ENCODE data around the gene DCUN1D2.
"Not testable (repeated sequence)": the region's sequence is repeated elsewhere in the genome, so short reads cannot be mapped to it uniquely, and the experiment has no call there.

Gene DCUN1D2

DNA sequence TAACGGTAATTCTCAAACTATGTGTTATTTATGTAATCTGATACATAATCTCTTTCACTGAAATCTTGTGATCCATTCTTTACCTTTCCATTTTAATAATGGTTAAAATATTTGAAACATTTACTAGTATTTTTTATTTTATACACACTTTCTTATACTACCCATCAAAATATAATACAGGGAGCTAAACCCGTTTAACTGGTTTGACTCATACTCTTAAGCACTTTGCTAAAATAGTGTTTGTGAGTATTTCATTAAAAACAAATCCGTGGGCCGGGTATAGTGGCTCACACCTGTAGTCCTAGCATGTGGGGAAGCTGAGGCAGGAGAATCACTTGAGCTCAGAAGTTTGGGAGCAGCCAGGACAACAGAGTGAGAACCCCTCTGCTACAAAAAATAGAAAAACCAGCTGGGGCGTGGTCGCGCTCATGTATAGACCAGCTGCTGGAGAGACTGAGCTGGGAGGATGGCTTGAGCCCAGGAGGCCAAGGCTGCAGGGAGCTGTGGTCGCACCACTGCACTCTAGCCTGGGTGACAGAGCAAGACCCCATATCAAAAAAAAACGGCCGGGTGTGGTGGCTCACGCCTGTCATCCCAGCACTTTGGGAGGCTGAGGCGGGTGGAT lies 43.8 kb upstream of the DCUN1D2 start:
- no peak for TF ChIP-seq POU2F2 (IDR thresholded peaks at IDR 0.05; ENCODE audit: low read depth, low read length)
- TF ChIP-seq POLR2AphosphoS5 (IDR thresholded peaks at IDR 0.05; ENCODE audit: low read depth, low read length), result no peak
- TF ChIP-seq POLR2A (IDR thresholded peaks at IDR 0.05; ENCODE audit: low read depth, low read length), result no peak
- TF ChIP-seq SPI1 (IDR thresholded peaks at IDR 0.05; ENCODE audit: low read depth, low read length), result no peak
- no peak for FAIRE-seq
- no peak for DNase-seq (ENCODE audit: insufficient read length, low spot score)

DNA sequence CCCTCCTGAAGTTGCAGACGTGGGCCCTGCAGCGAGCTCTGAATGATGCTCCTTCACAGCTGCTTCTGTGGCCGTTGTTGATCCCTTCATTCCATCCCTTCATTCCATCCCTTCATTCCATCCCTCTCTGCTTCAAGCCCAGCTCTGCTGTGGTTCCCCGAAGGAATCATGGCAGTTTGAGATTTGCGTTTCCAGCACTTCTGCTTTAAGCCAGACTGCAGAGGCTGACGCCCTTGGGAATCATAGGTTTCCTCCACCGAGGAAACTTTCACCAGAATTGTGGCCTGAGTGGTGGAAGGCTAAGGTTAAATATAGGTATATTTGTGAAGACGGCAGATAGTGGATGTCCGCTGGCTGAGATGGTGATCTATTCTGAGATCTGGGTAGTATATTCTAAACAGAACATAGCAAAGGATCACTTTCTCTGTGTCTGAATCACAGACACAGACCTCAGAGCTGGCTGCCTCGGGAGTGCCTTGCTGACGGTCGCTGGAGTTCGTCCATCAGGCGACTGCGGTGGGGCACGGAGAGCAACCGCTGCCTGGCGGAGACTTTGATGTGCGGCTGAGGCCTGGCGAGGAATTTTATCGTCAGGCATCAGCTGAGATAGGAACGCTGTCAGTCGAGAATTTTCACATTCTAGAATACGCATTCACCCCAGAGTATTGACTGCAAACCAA lies 42.8 kb upstream of the DCUN1D2 start:
- no peak for DNase-seq (ENCODE audit: insufficient read length, low spot score)
- TF ChIP-seq TAF1 (IDR thresholded peaks at IDR 0.05; ENCODE audit: low read depth, low read length), result no peak
- TF ChIP-seq POLR2AphosphoS5 (IDR thresholded peaks at IDR 0.05; ENCODE audit: low read depth, low read length), result no peak
- TF ChIP-seq SPI1 (IDR thresholded peaks at IDR 0.05; ENCODE audit: low read depth, low read length), result no peak
- no peak for TF ChIP-seq PAX5 (IDR thresholded peaks at IDR 0.05; ENCODE audit: insufficient read depth, low read length, severe bottlenecking)
- no peak for TF ChIP-seq POU2F2 (IDR thresholded peaks at IDR 0.05; ENCODE audit: low read depth, low read length)
- no peak for TF ChIP-seq POLR2A (IDR thresholded peaks at IDR 0.05; ENCODE audit: low read depth, low read length)
- FAIRE-seq, result no peak

DNA sequence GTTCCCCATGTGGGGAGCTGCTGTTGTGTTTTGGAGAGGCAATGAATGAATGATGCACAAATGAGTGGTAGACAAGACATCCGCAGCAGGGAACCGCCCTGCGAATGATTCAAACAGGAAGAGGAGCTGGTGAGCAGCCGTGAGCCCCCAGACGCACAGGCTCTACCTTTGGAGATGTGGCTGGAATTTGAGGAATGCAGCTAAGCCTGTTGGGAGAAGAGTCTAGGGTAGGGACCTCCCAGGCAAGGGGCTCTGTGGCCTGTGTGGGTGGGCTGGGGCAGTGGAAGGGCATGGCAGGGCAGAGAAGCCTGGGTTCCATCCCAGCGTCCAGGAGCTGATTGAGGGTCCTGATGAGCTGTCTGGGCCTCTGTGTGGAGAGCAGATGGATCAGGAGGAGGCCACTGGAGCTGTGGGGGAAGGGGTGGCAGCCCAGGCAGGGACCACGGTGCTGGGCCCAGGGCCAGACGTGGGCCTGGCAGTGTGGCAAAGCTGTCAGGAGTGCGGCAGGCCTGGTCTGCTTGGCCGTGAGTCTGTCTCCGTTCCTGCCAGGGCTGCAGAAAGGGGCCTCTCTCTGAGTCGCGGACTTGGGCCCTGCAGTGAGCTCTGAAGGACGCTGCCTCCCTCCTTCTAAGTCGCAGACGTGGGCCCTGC lies 41.8 kb upstream of the DCUN1D2 start:
- FAIRE-seq, result no peak
- no peak for DNase-seq (ENCODE audit: insufficient read length, low spot score)
- TF ChIP-seq POU2F2 (IDR thresholded peaks at IDR 0.05; ENCODE audit: low read depth, low read length) (no peak), POLR2AphosphoS5 (IDR thresholded peaks at IDR 0.05; ENCODE audit: low read depth, low read length) (no peak), PAX5 (IDR thresholded peaks at IDR 0.05; ENCODE audit: insufficient read depth, low read length, severe bottlenecking) (no peak), TAF1 (IDR thresholded peaks at IDR 0.05; ENCODE audit: low read depth, low read length) (no peak)

DNA sequence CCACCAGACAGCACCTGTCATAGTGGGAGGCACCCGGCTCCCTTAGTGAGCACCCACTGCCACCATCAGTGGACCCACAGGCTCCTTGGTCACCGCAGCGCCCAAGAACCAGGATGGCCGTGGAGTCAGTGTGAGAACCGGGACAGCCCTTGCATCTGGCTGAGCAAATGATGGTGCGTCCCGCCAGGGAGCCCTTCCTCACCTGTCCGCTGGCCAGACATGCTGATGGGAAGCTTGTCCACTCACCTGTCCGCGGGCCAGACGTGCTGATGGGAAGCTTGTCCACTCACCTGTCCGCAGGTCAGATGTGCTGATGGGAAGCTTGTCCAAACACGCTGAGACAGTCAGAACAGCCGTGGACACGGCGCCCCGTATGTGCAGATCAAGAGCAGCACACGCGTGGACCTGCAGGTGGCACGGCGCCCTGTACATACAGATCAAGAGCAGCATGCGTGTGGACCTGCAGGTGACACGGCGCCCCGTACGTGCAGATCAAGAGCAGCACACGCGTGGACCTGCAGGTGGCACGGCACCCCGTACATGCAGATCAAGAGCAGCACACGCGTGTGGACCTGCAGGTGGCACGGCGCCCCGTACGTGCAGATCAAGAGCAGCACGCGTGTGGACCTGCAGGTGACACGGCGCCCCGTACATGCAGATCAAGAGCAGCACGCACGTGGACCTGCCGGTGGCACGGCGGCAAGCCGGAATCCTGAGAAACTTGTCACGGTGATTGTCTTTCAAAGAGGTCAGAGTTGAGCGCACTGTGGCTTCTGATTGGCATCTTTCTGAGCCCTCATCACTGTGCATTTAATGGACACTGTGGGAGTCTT lies 40.7 kb upstream of the DCUN1D2 start:
- FAIRE-seq (no peak), DNase-seq (ENCODE audit: insufficient read length, low spot score) (no peak)
- TF ChIP-seq POLR2A (IDR thresholded peaks at IDR 0.05; ENCODE audit: low read depth, low read length), result no peak

DNA sequence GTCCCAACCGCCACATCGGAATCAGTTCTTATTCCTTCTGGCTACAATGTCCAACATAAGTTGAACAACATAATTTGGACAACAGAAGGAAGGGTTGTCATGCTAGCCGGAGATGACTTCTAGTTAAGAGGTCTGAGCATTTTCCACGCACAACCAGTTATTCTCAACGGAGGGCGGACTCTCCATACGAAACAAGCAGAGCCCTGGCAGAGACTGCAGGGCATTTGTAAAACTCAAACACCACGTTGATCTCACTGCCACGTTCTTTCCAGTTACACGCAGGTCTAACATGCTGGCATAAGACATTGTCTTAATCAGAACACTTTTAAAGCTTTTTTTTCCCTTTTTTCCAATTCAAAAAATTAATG lies 38.3 kb upstream of the DCUN1D2 start:
- DNase-seq (ENCODE audit: insufficient read length, low spot score), result no peak
- TF ChIP-seq POLR2AphosphoS5 (IDR thresholded peaks at IDR 0.05; ENCODE audit: low read depth, low read length), result no peak
- TF ChIP-seq POLR2A (IDR thresholded peaks at IDR 0.05; ENCODE audit: low read depth, low read length), result no peak
- TF ChIP-seq POU2F2 (IDR thresholded peaks at IDR 0.05; ENCODE audit: low read depth, low read length), result no peak
- TF ChIP-seq PAX5 (IDR thresholded peaks at IDR 0.05; ENCODE audit: insufficient read depth, low read length, severe bottlenecking), result no peak
- TF ChIP-seq SPI1 (IDR thresholded peaks at IDR 0.05; ENCODE audit: low read depth, low read length), result no peak
- no peak for TF ChIP-seq TAF1 (IDR thresholded peaks at IDR 0.05; ENCODE audit: low read depth, low read length)
- no peak for FAIRE-seq

DNA sequence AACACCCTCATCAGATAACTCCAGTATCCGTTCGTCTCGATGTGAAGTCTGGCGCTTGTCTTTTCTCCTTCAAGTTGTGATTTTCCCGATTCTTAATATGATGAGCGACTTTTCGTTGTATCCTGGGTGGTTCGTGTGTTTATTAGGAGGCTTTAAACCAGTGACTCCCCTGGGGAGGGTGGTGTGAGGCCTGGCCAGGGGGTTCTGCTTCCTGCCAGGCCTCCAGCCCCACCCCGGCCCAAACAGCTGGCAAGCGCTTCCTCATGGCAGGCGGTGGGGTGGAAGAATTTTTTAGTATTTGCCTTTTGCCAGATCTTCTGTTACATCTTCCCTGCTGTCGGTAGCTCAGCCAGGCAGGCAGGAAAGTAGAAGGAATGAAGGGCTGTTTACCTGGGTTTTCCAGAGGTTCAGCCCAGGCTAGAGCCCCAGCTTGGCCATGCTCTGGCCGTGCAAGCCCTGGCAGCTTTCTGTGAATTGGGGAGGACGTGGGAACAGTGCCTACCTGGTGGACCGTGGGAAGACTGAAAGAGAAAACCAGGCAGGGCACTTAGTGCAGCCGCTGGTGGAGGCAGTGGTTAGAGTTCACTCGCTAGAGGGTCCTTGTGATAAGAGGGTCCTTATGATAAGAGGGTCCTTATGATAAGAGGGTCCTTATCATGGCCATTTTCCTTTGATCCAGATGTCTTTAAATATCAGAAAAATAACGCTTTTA lies 37.7 kb upstream of the DCUN1D2 start:
- no peak for DNase-seq (ENCODE audit: insufficient read length, low spot score)
- no peak for FAIRE-seq
- TF ChIP-seq TAF1 (IDR thresholded peaks at IDR 0.05; ENCODE audit: low read depth, low read length) (no peak), POU2F2 (IDR thresholded peaks at IDR 0.05; ENCODE audit: low read depth, low read length) (no peak), POLR2AphosphoS5 (IDR thresholded peaks at IDR 0.05; ENCODE audit: low read depth, low read length) (no peak), POLR2A (IDR thresholded peaks at IDR 0.05; ENCODE audit: low read depth, low read length) (no peak), PAX5 (IDR thresholded peaks at IDR 0.05; ENCODE audit: insufficient read depth, low read length, severe bottlenecking) (no peak), SPI1 (IDR thresholded peaks at IDR 0.05; ENCODE audit: low read depth, low read length) (no peak)

DNA sequence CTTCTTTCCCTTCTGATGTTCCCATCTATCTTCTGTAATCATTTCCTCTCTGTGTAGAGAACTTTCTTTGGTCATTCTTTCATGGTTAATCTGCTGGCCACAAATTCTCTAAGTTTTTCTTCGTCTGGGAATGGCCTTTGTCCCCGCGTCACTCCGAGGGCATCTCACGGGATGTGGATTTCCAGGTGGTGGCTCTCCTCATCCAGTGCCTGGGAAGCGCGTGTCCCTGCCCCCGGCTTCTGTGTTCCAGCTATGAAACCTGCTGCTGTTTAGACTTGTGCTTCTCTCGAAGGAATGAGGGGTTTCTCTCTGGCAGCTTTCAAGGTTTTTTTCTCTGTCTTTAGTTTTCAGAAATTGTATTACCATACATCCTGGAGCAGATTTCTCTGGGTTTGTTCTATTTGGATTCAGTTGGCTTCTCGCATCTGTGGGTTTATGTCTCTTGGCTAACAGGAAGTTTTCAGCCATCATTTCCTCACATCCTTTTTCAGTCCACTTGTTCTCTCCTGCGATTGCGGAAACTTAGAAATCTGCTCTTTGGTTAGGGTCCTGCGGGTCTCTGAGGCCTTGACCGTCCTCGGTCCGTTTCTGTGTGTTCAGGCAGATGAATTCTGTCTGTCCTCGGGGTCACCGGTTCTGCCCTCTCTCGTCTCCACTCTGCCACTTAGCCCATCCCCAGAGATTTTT lies 36.9 kb upstream of the DCUN1D2 start:
- TF ChIP-seq PAX5 (IDR thresholded peaks at IDR 0.05; ENCODE audit: insufficient read depth, low read length, severe bottlenecking) (no peak), POLR2AphosphoS5 (IDR thresholded peaks at IDR 0.05; ENCODE audit: low read depth, low read length) (no peak), TAF1 (IDR thresholded peaks at IDR 0.05; ENCODE audit: low read depth, low read length) (no peak), POLR2A (IDR thresholded peaks at IDR 0.05; ENCODE audit: low read depth, low read length) (no peak), SPI1 (IDR thresholded peaks at IDR 0.05; ENCODE audit: low read depth, low read length) (no peak), POU2F2 (IDR thresholded peaks at IDR 0.05; ENCODE audit: low read depth, low read length) (no peak)
- FAIRE-seq (no peak), DNase-seq (ENCODE audit: insufficient read length, low spot score) (no peak)

DNA sequence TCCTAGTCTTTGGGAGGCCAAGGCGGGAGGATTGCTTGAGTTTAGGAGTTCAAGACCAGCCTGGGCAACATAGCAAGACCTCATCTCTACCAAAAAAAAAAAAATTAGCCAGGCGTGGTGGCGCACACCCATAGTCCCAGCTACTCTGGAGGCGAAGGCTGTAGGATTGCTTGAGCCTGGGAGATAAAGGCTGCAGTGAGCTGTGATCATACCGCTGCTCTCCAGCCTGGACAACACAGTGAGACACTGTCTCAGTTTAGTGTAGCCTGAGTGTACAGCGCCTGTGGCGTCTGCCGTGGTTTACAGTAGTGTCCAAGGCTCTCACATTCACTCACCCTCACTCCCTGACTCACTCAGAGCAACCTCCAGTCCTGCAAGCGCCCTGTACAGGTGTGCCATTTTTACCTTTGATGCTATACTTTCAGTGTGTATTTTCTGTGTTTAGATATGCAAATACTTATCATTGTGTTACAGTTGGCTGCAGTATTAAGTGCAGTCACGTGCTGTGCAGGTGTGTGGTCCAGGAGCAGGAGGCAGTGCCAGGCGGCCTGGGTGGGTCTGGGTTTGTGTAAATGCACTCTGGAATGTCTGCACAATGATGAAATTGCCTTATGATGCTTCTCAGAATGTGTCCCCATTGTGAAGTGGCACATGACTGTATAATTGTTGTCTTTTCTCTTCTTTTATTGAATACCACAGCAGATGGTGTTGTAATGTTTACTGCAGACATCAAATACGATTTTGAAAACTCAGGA lies 36.1 kb upstream of the DCUN1D2 start:
- TF ChIP-seq POU2F2 (IDR thresholded peaks at IDR 0.05; ENCODE audit: low read depth, low read length) (no peak), POLR2AphosphoS5 (IDR thresholded peaks at IDR 0.05; ENCODE audit: low read depth, low read length) (no peak), SPI1 (IDR thresholded peaks at IDR 0.05; ENCODE audit: low read depth, low read length) (no peak), TAF1 (IDR thresholded peaks at IDR 0.05; ENCODE audit: low read depth, low read length) (no peak), PAX5 (IDR thresholded peaks at IDR 0.05; ENCODE audit: insufficient read depth, low read length, severe bottlenecking) (no peak), POLR2A (IDR thresholded peaks at IDR 0.05; ENCODE audit: low read depth, low read length) (no peak)
- FAIRE-seq (no peak), DNase-seq (ENCODE audit: insufficient read length, low spot score) (no peak)

DNA sequence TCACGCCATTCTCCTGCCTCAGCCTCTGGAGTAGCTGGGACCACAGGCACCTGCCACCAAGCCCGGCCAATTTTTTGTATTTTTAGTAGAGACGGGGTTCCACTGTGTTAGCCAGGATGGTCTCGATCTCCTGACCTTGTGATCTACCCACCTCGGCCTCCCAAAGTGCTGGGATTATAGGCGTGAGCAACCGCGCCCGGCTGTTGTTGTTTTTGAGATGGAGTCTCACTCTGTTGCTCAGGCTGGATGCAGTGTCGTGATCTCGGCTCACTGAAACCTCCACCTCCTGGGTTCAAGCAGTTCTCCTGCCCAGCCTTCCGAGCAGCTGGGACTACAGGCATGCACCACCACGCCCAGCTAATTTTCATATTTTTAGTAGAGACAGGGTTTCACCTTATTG lies 31.9 kb upstream of the DCUN1D2 start:
- not testable (repeated sequence) for DNase-seq (ENCODE audit: insufficient read length, low spot score); FAIRE-seq
